HEK293T (cell line): Measurements from ENCODE around the gene PANK4.

Experiments
- CTCF ChIA-PET: fragments of 350-600 bp; formaldehyde crosslinking; extraction: SDS; loops from one replicate; lab custom pipeline; 2021; ENCODE audit warnings: antibody characterized with exemption, inconsistent platforms; lab: Yijun Ruan, JAX
- POLR2A ChIA-PET: fragments of 350-600 bp; formaldehyde crosslinking; extraction: SDS; loops from one replicate; lab custom pipeline; 2020; ENCODE audit warnings: antibody characterized with exemption, inconsistent platforms; lab: Yijun Ruan, JAX
- DNase-seq: peaks from one replicate; pipeline ENCODE4 v3.0.0; 2012; ENCODE audit warnings: mixed read lengths; ENCODE audit errors: extremely low spot score
- ARNT ChIP-seq: fragments of 450-650 bp; IDR thresholded peaks from 2 replicates; pipeline ENCODE4 v1.6.1; 2017; ENCODE audit warnings: mild to moderate bottlenecking
- BHLHE40 ChIP-seq: fragments of 450-650 bp; IDR thresholded peaks from 2 replicates; pipeline ENCODE4 v1.6.1; 2016; ENCODE audit warnings: mild to moderate bottlenecking, moderate library complexity, borderline replicate concordance
- CTBP1 ChIP-seq: fragments of 450-650 bp; IDR thresholded peaks from 2 replicates; pipeline ENCODE4 v1.6.1; 2016; ENCODE audit warnings: borderline replicate concordance
- ELF4 ChIP-seq: fragments of 450-650 bp; IDR thresholded peaks from 2 replicates; pipeline ENCODE4 v1.6.1; 2017; ENCODE audit warnings: antibody characterized with exemption
- FOXA1 ChIP-seq: fragments of 450-650 bp; IDR thresholded peaks from 2 replicates; pipeline ENCODE4 v1.6.1; 2016; ENCODE audit warnings: mild to moderate bottlenecking
- FOXK2 ChIP-seq: fragments of 450-650 bp; IDR thresholded peaks from 2 replicates; pipeline ENCODE4 v1.6.1; 2016; ENCODE audit warnings: mild to moderate bottlenecking
- FOXM1 ChIP-seq: fragments of 450-650 bp; IDR thresholded peaks from 2 replicates; pipeline ENCODE4 v1.6.1; 2017; ENCODE audit warnings: mild to moderate bottlenecking, borderline replicate concordance
- HDGF ChIP-seq: fragments of 450-650 bp; IDR thresholded peaks from 2 replicates; pipeline ENCODE4 v1.6.1; 2017; ENCODE audit warnings: antibody characterized with exemption, borderline replicate concordance
- L3MBTL2 ChIP-seq: fragments of 450-650 bp; conservative IDR thresholded peaks from 2 replicates; pipeline ENCODE4 v1.6.1; 2016; ENCODE audit warnings: mild to moderate bottlenecking
- LEF1 ChIP-seq: fragments of 450-650 bp; IDR thresholded peaks from 2 replicates; pipeline ENCODE4 v1.6.1; 2017; ENCODE audit warnings: mild to moderate bottlenecking, borderline replicate concordance
- NFRKB ChIP-seq: fragments of 450-650 bp; IDR thresholded peaks from 2 replicates; pipeline ENCODE4 v1.6.1; 2016; ENCODE audit warnings: mild to moderate bottlenecking, moderate library complexity
- SP1 ChIP-seq: fragments of 450-650 bp; IDR thresholded peaks from 2 replicates; pipeline ENCODE4 v1.6.1; 2017
- SUZ12 ChIP-seq: fragments of 450-650 bp; IDR thresholded peaks from 2 replicates; pipeline ENCODE4 v1.6.1; 2016; ENCODE audit warnings: mild to moderate bottlenecking
- TARDBP ChIP-seq: fragments of 450-650 bp; IDR thresholded peaks from 2 replicates; pipeline ENCODE4 v1.6.1; 2016
- ZNF384 ChIP-seq: fragments of 450-650 bp; IDR thresholded peaks from 2 replicates; pipeline ENCODE4 v1.6.1; 2016
- TF ChIP-seq, protein P1 (sequence below): fragments of 450-650 bp; IDR thresholded peaks from 2 replicates; pipeline ENCODE4 v1.6.1; 2016

The PANK4 gene

DNA sequence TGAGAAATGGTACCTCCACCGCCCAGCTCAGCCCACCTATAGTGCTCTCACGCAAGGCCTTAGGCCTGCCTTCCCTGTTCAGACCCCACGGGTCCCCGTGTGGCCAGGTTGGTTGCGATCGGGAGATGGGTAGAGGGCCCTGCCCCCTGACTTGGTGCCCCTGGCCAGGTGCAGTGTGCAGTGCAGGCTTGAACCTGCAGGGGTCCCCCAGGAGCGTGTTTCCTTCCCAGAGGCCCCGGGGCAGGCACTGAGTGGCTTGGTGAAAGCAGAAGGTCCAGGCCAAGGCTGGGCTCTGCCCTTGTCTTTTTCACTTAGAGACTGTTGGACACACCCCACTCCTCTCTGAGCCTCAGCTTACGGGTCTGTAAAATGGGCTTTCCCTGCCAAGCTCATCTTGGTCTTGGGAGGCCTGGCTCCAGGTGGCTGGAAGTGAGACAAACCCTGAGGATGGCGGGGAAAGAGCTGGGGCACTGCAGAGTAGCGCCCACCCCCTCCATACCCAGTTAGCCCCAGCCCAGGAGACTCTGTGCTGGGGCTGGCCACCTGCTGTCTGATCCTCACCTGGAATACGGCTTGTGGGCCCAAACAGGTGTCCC is 13.0 kb upstream of the PANK4 start:
- POLR2A ChIA-PET: no interaction called here

DNA sequence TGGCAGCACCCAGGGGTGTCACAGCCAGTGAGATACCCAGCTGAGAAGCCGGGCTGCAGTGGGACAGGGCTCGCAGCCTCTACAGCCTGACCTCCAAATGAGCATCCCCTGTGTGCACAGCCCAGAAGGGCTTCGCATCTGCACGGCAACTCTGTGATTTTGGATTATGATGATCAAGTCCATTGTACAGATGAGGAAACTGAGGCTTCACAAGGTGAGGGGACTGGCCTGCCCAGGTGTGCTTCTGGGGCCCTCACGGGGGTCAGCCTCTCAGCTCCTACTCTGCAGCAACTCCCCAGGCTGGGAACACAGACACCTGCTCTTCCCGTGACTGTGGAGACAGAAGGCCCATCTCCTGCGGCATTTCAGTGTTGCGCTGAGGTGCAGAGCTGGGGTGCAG is 12.5 kb upstream of the PANK4 start:
- ChIA-PET POLR2A (no interaction called here), CTCF (interaction anchor here (0.9 kb wide), 1 partner anchor 8 kb away, joined by 3 read pairs; no protein-coding TSS in a partner anchor)
- TF ChIP-seq, protein P1, sequence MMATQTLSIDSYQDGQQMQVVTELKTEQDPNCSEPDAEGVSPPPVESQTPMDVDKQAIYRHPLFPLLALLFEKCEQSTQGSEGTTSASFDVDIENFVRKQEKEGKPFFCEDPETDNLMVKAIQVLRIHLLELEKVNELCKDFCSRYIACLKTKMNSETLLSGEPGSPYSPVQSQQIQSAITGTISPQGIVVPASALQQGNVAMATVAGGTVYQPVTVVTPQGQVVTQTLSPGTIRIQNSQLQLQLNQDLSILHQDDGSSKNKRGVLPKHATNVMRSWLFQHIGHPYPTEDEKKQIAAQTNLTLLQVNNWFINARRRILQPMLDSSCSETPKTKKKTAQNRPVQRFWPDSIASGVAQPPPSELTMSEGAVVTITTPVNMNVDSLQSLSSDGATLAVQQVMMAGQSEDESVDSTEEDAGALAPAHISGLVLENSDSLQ: no peak
- TF ChIP-seq L3MBTL2 (no peak), NFRKB (no peak), CTBP1 (no peak), SUZ12 (no peak)
- DNase-seq: no peak

More for the DNA sequence above, 13.0 kb upstream of the PANK4 start:
- no peak for TF ChIP-seq SUZ12
- no peak for TF ChIP-seq LEF1
- TF ChIP-seq BHLHE40: no peak
- no peak for TF ChIP-seq HDGF
- TF ChIP-seq, protein P1: no peak
- TF ChIP-seq SP1: no peak
- no peak for TF ChIP-seq TARDBP
- TF ChIP-seq CTBP1: no peak
- no peak for TF ChIP-seq ZNF384
- TF ChIP-seq ARNT: no peak
- TF ChIP-seq FOXA1: no peak
- TF ChIP-seq NFRKB: no peak
- TF ChIP-seq ELF4: no peak
- TF ChIP-seq FOXK2: no peak
- TF ChIP-seq L3MBTL2: no peak
- TF ChIP-seq FOXM1: no peak
- CTCF ChIA-PET: interaction anchor here (0.9 kb wide), 1 partner anchor 9 kb away, joined by 3 read pairs; no protein-coding TSS in a partner anchor
- peak; percentile 50 for DNase-seq

DNA sequence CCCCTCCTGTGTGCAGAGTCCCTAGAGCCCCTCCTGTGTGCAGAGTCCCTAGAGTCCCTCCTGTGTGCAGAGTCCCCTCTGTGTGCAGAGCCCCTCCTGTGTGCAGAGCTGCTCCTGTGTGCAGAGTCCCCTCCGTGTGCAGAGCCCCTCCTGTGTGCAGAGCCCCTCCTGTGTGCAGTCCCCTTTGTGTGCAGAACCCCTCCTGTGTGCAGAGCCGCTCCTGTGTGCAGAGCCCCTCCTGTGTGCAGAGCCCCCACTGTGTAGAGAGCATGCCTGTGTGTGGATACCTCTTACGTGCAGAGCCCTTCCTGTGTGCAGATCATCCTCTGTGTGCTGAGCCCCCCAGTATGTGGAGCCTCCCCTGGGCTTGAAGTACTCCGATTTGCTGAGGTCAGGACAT is 12.0 kb upstream of the PANK4 start:
- ChIA-PET POLR2A (no interaction called here), CTCF (interaction anchor here (1.1 kb wide), 1 partner anchor 364 kb away, joined by 3 read pairs; no protein-coding TSS in a partner anchor)
- TF ChIP-seq, protein P1: no peak
- DNase-seq: no peak

DNA sequence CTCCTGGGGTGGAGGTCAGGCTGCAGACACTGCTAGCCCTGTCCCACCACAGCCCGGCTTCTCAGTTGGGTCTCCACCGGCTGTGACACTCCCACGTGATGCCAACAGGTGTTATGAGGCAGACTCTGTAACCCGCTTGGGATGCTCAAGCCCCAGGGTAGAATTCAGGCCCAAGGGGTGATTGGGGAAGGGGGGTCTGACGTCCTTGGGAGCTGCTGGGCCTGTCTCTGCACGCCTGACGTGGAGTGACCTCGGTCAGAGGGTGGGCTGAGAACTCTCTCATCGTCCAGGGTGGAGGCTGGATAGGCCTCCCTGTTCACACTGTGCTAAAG is 11.4 kb upstream of the PANK4 start:
- ChIA-PET POLR2A (no interaction called here), CTCF (interaction anchor here (0.6 to 1.1 kb wide), 2 partner anchors 363 to 847 kb away, joined by 3 read pairs; no protein-coding TSS in a partner anchor)

DNA sequence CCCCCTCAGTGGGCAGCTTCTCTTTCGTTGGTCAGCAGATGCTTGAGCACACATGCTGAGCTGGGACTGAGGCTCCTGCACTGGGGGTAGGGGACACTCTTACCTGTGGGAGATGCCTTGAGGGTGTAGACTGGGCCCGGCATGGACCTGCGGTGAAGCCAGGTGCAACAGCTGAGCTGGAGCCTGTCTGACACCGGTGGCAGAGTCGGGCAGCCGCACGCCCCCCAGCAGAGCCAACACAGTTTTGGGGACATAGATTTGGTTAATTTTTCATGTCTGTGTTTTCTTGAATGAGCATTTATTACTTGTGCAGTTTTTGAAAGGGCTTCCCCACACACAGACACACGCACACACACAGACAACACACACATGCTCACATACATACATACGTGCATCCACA is 9.6 kb upstream of the PANK4 start:
- TF ChIP-seq BHLHE40 (no peak), TARDBP (no peak), ZNF384 (no peak), ELF4 (no peak), LEF1 (no peak), L3MBTL2 (no peak), SUZ12 (no peak), FOXA1 (no peak), NFRKB (no peak), SP1 (no peak), ARNT (no peak), HDGF (no peak), CTBP1 (no peak), FOXK2 (no peak), FOXM1 (no peak)
- TF ChIP-seq, protein P1: no peak
- ChIA-PET CTCF (no interaction called here), POLR2A (no interaction called here)
- no peak for DNase-seq

More for the DNA sequence above, 11.4 kb upstream of the PANK4 start:
- DNase-seq: no peak
- TF ChIP-seq ELF4: no peak
- TF ChIP-seq, protein P1: no peak
- TF ChIP-seq ZNF384: no peak
- no peak for TF ChIP-seq SUZ12
- TF ChIP-seq HDGF: no peak
- no peak for TF ChIP-seq FOXA1
- no peak for TF ChIP-seq L3MBTL2
- TF ChIP-seq SP1: no peak
- TF ChIP-seq BHLHE40: no peak
- TF ChIP-seq FOXK2: no peak
- no peak for TF ChIP-seq LEF1
- TF ChIP-seq NFRKB: no peak
- TF ChIP-seq ARNT: no peak
- TF ChIP-seq CTBP1: no peak
- no peak for TF ChIP-seq TARDBP
